Muscle of leg (tissue), 16 donors: Measurements from ENCODE around the gene ANKHD1. TPM values are rescaled to one million over a fixed set of nuclear protein-coding genes. Genes with fewer than 3 reads are reported as not detected.
A peak's percentile ranks its signal among the peaks of the same experiment; 100 is the strongest.

Experiments used
- DNase-seq: peaks from one replicate; pipeline ENCODE4 v3.0.0; 2013
- H3K27ac ChIP-seq: one replicate; pipeline ENCODE4 v1.5.1; 2013; ENCODE audit warnings: mild to moderate bottlenecking, low read length, control low read depth
- H3K27me3 ChIP-seq: one replicate; pipeline ENCODE4 v1.6.1; 2013; ENCODE audit warnings: low read length; ENCODE audit not compliant: control insufficient read depth, insufficient read depth
- H3K36me3 ChIP-seq: one replicate; pipeline ENCODE4 v1.6.1; 2013; ENCODE audit warnings: low read length; ENCODE audit not compliant: control insufficient read depth, insufficient read depth
- H3K4me1 ChIP-seq: one replicate; pipeline ENCODE4 v1.6.1; 2013; ENCODE audit warnings: low read length; ENCODE audit not compliant: control insufficient read depth, insufficient read depth
- H3K4me3 ChIP-seq: one replicate; pipeline ENCODE4 v1.5.1; 2013; ENCODE audit warnings: low read length, control low read depth
- H3K9me3 ChIP-seq: replicated peaks from 2 replicates; pipeline ENCODE4 v1.6.1; 2013; ENCODE audit warnings: low read depth, low read length; ENCODE audit not compliant: control insufficient read depth
- WGBS: methylation state at CpG from one replicate; pipeline ENCODE4 v1.1.5; 2013; ENCODE audit warnings: missing lambda C conversion rate; ENCODE audit not compliant: insufficient coverage; 5-methylcytosine and 5-hydroxymethylcytosine counted together
- long read RNA-seq, 11 donors: transcript quantifications; one replicate each; lab custom pipeline, GENCODE V29; 2026
- polyA plus RNA-seq, 8 donors: library from polyadenylated mRNA; unstranded; fragments of 120-200 nt; gene quantifications; one replicate each; pipeline versions ENCODE4 v1.2.1 to v1.2.3, GENCODE V29; 2013; ENCODE audit warnings: inconsistent platforms in 1 of 8, low replicate concordance in 1 of 8; ENCODE audit not compliant: insufficient read length in 8 of 8, insufficient read depth in 1 of 8
- total RNA-seq: library from RNA; stranded (reverse); fragments of 120-200 nt; gene quantifications from one replicate; pipeline ENCODE4 v1.2.4, GENCODE V29; 2013

Gene ANKHD1
- total RNA-seq (49.8 TPM), polyA plus RNA-seq (10 to 100 TPM; 56.1 to 73.2 (median 59.6) TPM)
- long read RNA-seq, donor 1, partial matches to known transcripts: 0 of 3 reads
- long read RNA-seq, donor 1, other reads (novel, unspliced or antisense): 0 of 3 reads
- long read RNA-seq, donor 2: 0 reads
- long read RNA-seq, donor 3, partial matches to known transcripts: 14 of 18 reads
- long read RNA-seq, donor 3, other reads (novel, unspliced or antisense): 0 of 18 reads
- long read RNA-seq, donor 4, partial matches to known transcripts: 5 of 9 reads
- long read RNA-seq, donor 4, other reads (novel, unspliced or antisense): 0 of 9 reads
- long read RNA-seq, donor 5, partial matches to known transcripts: 37 of 43 reads
- long read RNA-seq, donor 5, other reads (novel, unspliced or antisense): 0 of 43 reads
- long read RNA-seq, donor 6, transcript ANKHD1-215 (2 exons, 710 nt): major isoform, 5 of 22 reads
- long read RNA-seq, donor 6, partial matches to known transcripts: 15 of 22 reads
- long read RNA-seq, donor 6, other reads (novel, unspliced or antisense): 0 of 22 reads
- long read RNA-seq, donor 7, partial matches to known transcripts: 13 of 17 reads
- long read RNA-seq, donor 7, other reads (novel, unspliced or antisense): 0 of 17 reads
- long read RNA-seq, donor 8, partial matches to known transcripts: 0 of 4 reads
- long read RNA-seq, donor 8, other reads (novel, unspliced or antisense): 0 of 4 reads
- long read RNA-seq, donor 9, partial matches to known transcripts: 7 of 11 reads
- long read RNA-seq, donor 9, other reads (novel, unspliced or antisense): 0 of 11 reads
- long read RNA-seq, donor 10, partial matches to known transcripts: 24 of 29 reads
- long read RNA-seq, donor 10, other reads (novel, unspliced or antisense): 0 of 29 reads
- long read RNA-seq, donor 11, partial matches to known transcripts: 19 of 20 reads
- long read RNA-seq, donor 11, other reads (novel, unspliced or antisense): 0 of 20 reads

GRCh38 chr5:140401362-140402257, at the start of gene ANKHD1:
Gene ANKHD1, plus strand, starts transcription at chr5:140401833. Its CDS starts 135 bp downstream, at chr5:140401968.
- H3K27ac ChIP-seq: peak within 1 kb of the TSS; percentile 98
- peaks cover 15% of the 10 kb centered on the region for H3K4me1 ChIP-seq
- DNase-seq: peak; percentile 100
- H3K4me3 ChIP-seq: peak within 1 kb of the TSS; percentile 97
- WGBS: under 1% methylated on average over 81 of the region's 83 CpGs
- H3K36me3 ChIP-seq: peaks cover 4% of the 10 kb centered on the region
- no peaks in the 10 kb centered on the region for H3K27me3 ChIP-seq
- no peaks in the 10 kb centered on the region for H3K9me3 ChIP-seq

- Histone ChIP-seq H3K4me1 (peaks cover 9% of the 10 kb centered on the region), H3K27ac (no peak overlapping the region), H3K36me3 (no peaks in the 10 kb centered on the region), H3K4me3 (no peak overlapping the region), H3K27me3 (peaks cover under 1% of the 10 kb centered on the region), H3K9me3 (no peaks in the 10 kb centered on the region)
- DNase-seq: no peak
- no CpG with 5 or more reads among the region's 7 CpGs for WGBS
Measured at GRCh38 chr5:140355546-140355945, 46.1 kb upstream of the ANKHD1 start.

GRCh38 chr5:140356853-140357725, 44.5 kb upstream of the ANKHD1 start:
- Histone ChIP-seq H3K27me3 (no peaks in the 10 kb centered on the region), H3K4me3 (peak overlapping the region; percentile 24), H3K4me1 (peaks cover 9% of the 10 kb centered on the region), H3K36me3 (no peaks in the 10 kb centered on the region), H3K27ac (no peak overlapping the region), H3K9me3 (no peaks in the 10 kb centered on the region)
- no CpG with 5 or more reads among the region's 10 CpGs for WGBS
- DNase-seq: no peak

- Histone ChIP-seq H3K36me3 (no peaks in the 10 kb centered on the region), H3K27ac (no peak overlapping the region), H3K27me3 (no peaks in the 10 kb centered on the region), H3K4me3 (peak overlapping the region; percentile 24), H3K4me1 (peaks cover 9% of the 10 kb centered on the region), H3K9me3 (no peaks in the 10 kb centered on the region)
- DNase-seq: peak; percentile 87
- 0% methylated on average over 10 of the region's 18 CpGs for WGBS
Measured at GRCh38 chr5:140357726-140358093, 43.9 kb upstream of the ANKHD1 start.

GRCh38 chr5:140358738-140359310, 42.8 kb upstream of the ANKHD1 start:
- DNase-seq: no peak
- 80% methylated on average over 3 of the region's 4 CpGs for WGBS
- H3K9me3 ChIP-seq: no peaks in the 10 kb centered on the region

GRCh38 chr5:140360101-140360500, 41.5 kb upstream of the ANKHD1 start, which contains the start of gene SLC4A9:
Gene SLC4A9, plus strand, starts transcription at chr5:140360194. Its CDS starts 43 bp downstream, at chr5:140360237.
- no peak within 1 kb of the TSS for H3K4me3 ChIP-seq
- H3K4me1 ChIP-seq: peaks cover 15% of the 10 kb centered on the region
- H3K27me3 ChIP-seq: no peaks in the 10 kb centered on the region
- DNase-seq: no peak
- H3K27ac ChIP-seq: no peak within 1 kb of the TSS
- 65% methylated on average over 2 of the region's 2 CpGs for WGBS
- no peaks in the 10 kb centered on the region for H3K9me3 ChIP-seq
- no peaks in the 10 kb centered on the region for H3K36me3 ChIP-seq

More at GRCh38 chr5:140358738-140359310, 42.8 kb upstream of the ANKHD1 start:
- peaks cover 15% of the 10 kb centered on the region for H3K4me1 ChIP-seq
- no peaks in the 10 kb centered on the region for H3K27me3 ChIP-seq
- no peak overlapping the region for H3K4me3 ChIP-seq
- no peak overlapping the region for H3K27ac ChIP-seq
- no peaks in the 10 kb centered on the region for H3K36me3 ChIP-seq

- H3K27ac ChIP-seq: no peak overlapping the region
- no peak overlapping the region for H3K4me3 ChIP-seq
- H3K27me3 ChIP-seq: no peaks in the 10 kb centered on the region
- H3K36me3 ChIP-seq: no peaks in the 10 kb centered on the region
- DNase-seq: no peak
- WGBS: 87% methylated on average over 6 of the region's 7 CpGs
- peaks cover 15% of the 10 kb centered on the region for H3K4me1 ChIP-seq
- H3K9me3 ChIP-seq: no peaks in the 10 kb centered on the region
Measured at GRCh38 chr5:140360681-140361479, 40.8 kb upstream of the ANKHD1 start.

- no peak overlapping the region for H3K4me3 ChIP-seq
- no peak overlapping the region for H3K27ac ChIP-seq
- no peaks in the 10 kb centered on the region for H3K9me3 ChIP-seq
- peaks cover 15% of the 10 kb centered on the region for H3K4me1 ChIP-seq
- no peak for DNase-seq
- WGBS: 86% methylated on average over 2 of the region's 2 CpGs
- H3K36me3 ChIP-seq: no peaks in the 10 kb centered on the region
- H3K27me3 ChIP-seq: no peaks in the 10 kb centered on the region
Measured at GRCh38 chr5:140361901-140362300, 39.7 kb upstream of the ANKHD1 start.
